ENCODE measurements around the gene CAMKV. TPM values are rescaled to one million over a fixed set of nuclear protein-coding genes. Genes with fewer than 3 reads are reported as not detected.

CAMKV gene
- polyA plus RNA-seq, 2 donors, result 0.01 TPM; not detected in 1

- Histone ChIP-seq H3K4me1 (ENCODE audit: control insufficient read depth in 2 of 2, insufficient read depth in 2 of 2, low read length in 1 of 2) (peaks cover 0 to 5% of the 10 kb centered on the region in 2 donors), H3K9me3 (ENCODE audit: control insufficient read depth in 2 of 2, insufficient read depth in 1 of 2, low read depth in 1 of 2, low read length in 1 of 2) (no peaks in the 10 kb centered on the region)
- WGBS, 2 donors, result 78 to 82% methylated on average over 5 of the region's 5 CpGs
These were observed 6.9 kb upstream of the CAMKV start for GRCh38 chr3:49876567-49876966.

GRCh38 chr3:49873623-49874022 lies 3.9 kb upstream of the CAMKV start:
- Histone ChIP-seq H3K4me3 (ENCODE audit: low read depth in 1 of 2, low read length in 2 of 2) (no peak overlapping the region), H3K4me1 (ENCODE audit: control insufficient read depth in 2 of 2, insufficient read depth in 2 of 2, low read length in 1 of 2) (peaks cover 3% of the 10 kb centered on the region in 2 donors), H3K9me3 (ENCODE audit: control insufficient read depth in 2 of 2, insufficient read depth in 1 of 2, low read depth in 1 of 2, low read length in 1 of 2) (no peaks in the 10 kb centered on the region), H3K36me3 (ENCODE audit: control insufficient read depth in 2 of 2, insufficient read depth in 2 of 2, low read length in 1 of 2) (no peaks in the 10 kb centered on the region), H3K27ac (ENCODE audit: low read depth in 2 of 2, low read length in 1 of 2) (no peak overlapping the region), H3K27me3 (ENCODE audit: control insufficient read depth in 1 of 2, insufficient read depth in 2 of 2, low read length in 2 of 2) (peaks cover 0 to 3% of the 10 kb centered on the region in 2 donors)
- WGBS, 2 donors, result 85 to 86% methylated on average over 8 of the region's 8 CpGs

More at GRCh38 chr3:49876567-49876966, 6.9 kb upstream of the CAMKV start:
- Histone ChIP-seq H3K4me3 (ENCODE audit: low read depth in 1 of 2, low read length in 2 of 2) (no peak overlapping the region), H3K27me3 (ENCODE audit: control insufficient read depth in 1 of 2, insufficient read depth in 2 of 2, low read length in 2 of 2) (no peaks in the 10 kb centered on the region), H3K36me3 (ENCODE audit: control insufficient read depth in 2 of 2, insufficient read depth in 2 of 2, low read length in 1 of 2) (no peaks in the 10 kb centered on the region), H3K27ac (ENCODE audit: low read depth in 2 of 2, low read length in 1 of 2) (no peak overlapping the region)

GRCh38 chr3:49872801-49873281 lies 3.1 kb upstream of the CAMKV start:
- Histone ChIP-seq H3K36me3 (ENCODE audit: control insufficient read depth in 2 of 2, insufficient read depth in 2 of 2, low read length in 1 of 2) (no peaks in the 10 kb centered on the region), H3K27ac (ENCODE audit: low read depth in 2 of 2, low read length in 1 of 2) (no peak overlapping the region), H3K9me3 (ENCODE audit: control insufficient read depth in 2 of 2, insufficient read depth in 1 of 2, low read depth in 1 of 2, low read length in 1 of 2) (no peaks in the 10 kb centered on the region), H3K4me1 (ENCODE audit: control insufficient read depth in 2 of 2, insufficient read depth in 2 of 2, low read length in 1 of 2) (peaks cover 3% of the 10 kb centered on the region in 2 donors), H3K4me3 (ENCODE audit: low read depth in 1 of 2, low read length in 2 of 2) (no peak overlapping the region), H3K27me3 (ENCODE audit: control insufficient read depth in 1 of 2, insufficient read depth in 2 of 2, low read length in 2 of 2) (peaks cover 0 to 5% of the 10 kb centered on the region in 2 donors)
- WGBS, 2 donors, result 42 to 53% methylated on average over 4 of the region's 4 CpGs

GRCh38 chr3:49871531-49872153 lies 1.9 kb upstream of the CAMKV start:
- Histone ChIP-seq H3K36me3 (ENCODE audit: control insufficient read depth in 2 of 2, insufficient read depth in 2 of 2, low read length in 1 of 2) (no peaks in the 10 kb centered on the region), H3K9me3 (ENCODE audit: control insufficient read depth in 2 of 2, insufficient read depth in 1 of 2, low read depth in 1 of 2, low read length in 1 of 2) (no peaks in the 10 kb centered on the region), H3K27me3 (ENCODE audit: control insufficient read depth in 1 of 2, insufficient read depth in 2 of 2, low read length in 2 of 2) (peaks cover 0 to 5% of the 10 kb centered on the region in 2 donors), H3K4me1 (ENCODE audit: control insufficient read depth in 2 of 2, insufficient read depth in 2 of 2, low read length in 1 of 2) (peaks cover 3% of the 10 kb centered on the region in 2 donors), H3K27ac (ENCODE audit: low read depth in 2 of 2, low read length in 1 of 2) (no peak overlapping the region), H3K4me3 (ENCODE audit: low read depth in 1 of 2, low read length in 2 of 2) (no peak overlapping the region)
- WGBS, 2 donors, result 61 to 71% methylated on average over 10 of the region's 10 CpGs

GRCh38 chr3:49868862-49869466 lies 742 bp downstream of the CAMKV start:
- 4% methylated on average over 22 to 23 of the region's 23 CpGs for WGBS, 2 donors
- Histone ChIP-seq H3K4me1 (ENCODE audit: control insufficient read depth in 2 of 2, insufficient read depth in 2 of 2, low read length in 1 of 2) (peaks cover 3% of the 10 kb centered on the region in 2 donors), H3K4me3 (ENCODE audit: low read depth in 1 of 2, low read length in 2 of 2) (no peak overlapping the region), H3K9me3 (ENCODE audit: control insufficient read depth in 2 of 2, insufficient read depth in 1 of 2, low read depth in 1 of 2, low read length in 1 of 2) (no peaks in the 10 kb centered on the region), H3K36me3 (ENCODE audit: control insufficient read depth in 2 of 2, insufficient read depth in 2 of 2, low read length in 1 of 2) (no peaks in the 10 kb centered on the region), H3K27me3 (ENCODE audit: control insufficient read depth in 1 of 2, insufficient read depth in 2 of 2, low read length in 2 of 2) (peaks cover 0 to 5% of the 10 kb centered on the region in 2 donors), H3K27ac (ENCODE audit: low read depth in 2 of 2, low read length in 1 of 2) (no peak overlapping the region)

GRCh38 chr3:49867871-49868321 lies 1.8 kb downstream of the CAMKV start:
- Histone ChIP-seq H3K27ac (ENCODE audit: low read depth in 2 of 2, low read length in 1 of 2) (no peak overlapping the region), H3K4me3 (ENCODE audit: low read depth in 1 of 2, low read length in 2 of 2) (no peak overlapping the region), H3K4me1 (ENCODE audit: control insufficient read depth in 2 of 2, insufficient read depth in 2 of 2, low read length in 1 of 2) (peaks cover 3% of the 10 kb centered on the region in 2 donors), H3K9me3 (ENCODE audit: control insufficient read depth in 2 of 2, insufficient read depth in 1 of 2, low read depth in 1 of 2, low read length in 1 of 2) (no peaks in the 10 kb centered on the region), H3K36me3 (ENCODE audit: control insufficient read depth in 2 of 2, insufficient read depth in 2 of 2, low read length in 1 of 2) (no peaks in the 10 kb centered on the region), H3K27me3 (ENCODE audit: control insufficient read depth in 1 of 2, insufficient read depth in 2 of 2, low read length in 2 of 2) (peaks cover 0 to 5% of the 10 kb centered on the region in 2 donors)
- WGBS, 2 donors, result 24% methylated on average over 7 of the region's 7 CpGs

GRCh38 chr3:49867400-49867799 lies 2.3 kb downstream of the CAMKV start:
- 89 to 100% methylated on average over 1 of the region's 1 CpG for WGBS, 2 donors
- no peaks in the 10 kb centered on the region for H3K36me3 ChIP-seq (ENCODE audit: control insufficient read depth in 2 of 2, insufficient read depth in 2 of 2, low read length in 1 of 2)
- H3K27me3 ChIP-seq (ENCODE audit: control insufficient read depth in 1 of 2, insufficient read depth in 2 of 2, low read length in 2 of 2), result peaks cover 0 to 5% of the 10 kb centered on the region in 2 donors
- peaks cover 3% of the 10 kb centered on the region in 2 donors for H3K4me1 ChIP-seq (ENCODE audit: control insufficient read depth in 2 of 2, insufficient read depth in 2 of 2, low read length in 1 of 2)
- no peaks in the 10 kb centered on the region for H3K9me3 ChIP-seq (ENCODE audit: control insufficient read depth in 2 of 2, insufficient read depth in 1 of 2, low read depth in 1 of 2, low read length in 1 of 2)
- no peak overlapping the region for H3K27ac ChIP-seq (ENCODE audit: low read depth in 2 of 2, low read length in 1 of 2)
- H3K4me3 ChIP-seq (ENCODE audit: low read depth in 1 of 2, low read length in 2 of 2), result no peak overlapping the region

- H3K27me3 ChIP-seq (ENCODE audit: control insufficient read depth in 1 of 2, insufficient read depth in 2 of 2, low read length in 2 of 2), result peaks cover 0 to 5% of the 10 kb centered on the region in 2 donors
- 41 to 47% methylated on average over 7 of the region's 7 CpGs for WGBS, 2 donors
These were observed 4.4 kb downstream of the CAMKV start for GRCh38 chr3:49865198-49865784.

GRCh38 chr3:49864505-49864904 lies 5.2 kb downstream of the CAMKV start:
- 50 to 60% methylated on average over 5 of the region's 5 CpGs for WGBS, 2 donors
- Histone ChIP-seq H3K36me3 (ENCODE audit: control insufficient read depth in 2 of 2, insufficient read depth in 2 of 2, low read length in 1 of 2) (no peaks in the 10 kb centered on the region), H3K27me3 (ENCODE audit: control insufficient read depth in 1 of 2, insufficient read depth in 2 of 2, low read length in 2 of 2) (peaks cover 0 to 2% of the 10 kb centered on the region in 2 donors)

More at GRCh38 chr3:49865198-49865784, 4.4 kb downstream of the CAMKV start:
- no peak overlapping the region for H3K4me3 ChIP-seq (ENCODE audit: low read depth in 1 of 2, low read length in 2 of 2)
- no peaks in the 10 kb centered on the region for H3K9me3 ChIP-seq (ENCODE audit: control insufficient read depth in 2 of 2, insufficient read depth in 1 of 2, low read depth in 1 of 2, low read length in 1 of 2)
- peaks cover 3% of the 10 kb centered on the region in 2 donors for H3K4me1 ChIP-seq (ENCODE audit: control insufficient read depth in 2 of 2, insufficient read depth in 2 of 2, low read length in 1 of 2)
- H3K27ac ChIP-seq (ENCODE audit: low read depth in 2 of 2, low read length in 1 of 2), result no peak overlapping the region
- no peaks in the 10 kb centered on the region for H3K36me3 ChIP-seq (ENCODE audit: control insufficient read depth in 2 of 2, insufficient read depth in 2 of 2, low read length in 1 of 2)

More at GRCh38 chr3:49864505-49864904, 5.2 kb downstream of the CAMKV start:
- no peak overlapping the region for H3K4me3 ChIP-seq (ENCODE audit: low read depth in 1 of 2, low read length in 2 of 2)
- H3K27ac ChIP-seq (ENCODE audit: low read depth in 2 of 2, low read length in 1 of 2), result no peak overlapping the region
- H3K4me1 ChIP-seq (ENCODE audit: control insufficient read depth in 2 of 2, insufficient read depth in 2 of 2, low read length in 1 of 2), result peaks cover 2 to 3% of the 10 kb centered on the region in 2 donors
- H3K9me3 ChIP-seq (ENCODE audit: control insufficient read depth in 2 of 2, insufficient read depth in 1 of 2, low read depth in 1 of 2, low read length in 1 of 2), result no peaks in the 10 kb centered on the region

Data from esophagus (tissue), 2 donors.